Stimulated activated memory B cell treated with anti-CD40 and anti-IgM and Interleukin-4, amounts not matched to agents 10 μg/mL and 1 μg/mL and 100 μg/mL, for 72 hours (primary cell): ENCODE data around the gene MARK4.

Experiments used
- ATAC-seq: fragments of 150-1000 bp; cut with Tn5 transposase; 2 replicates; pipeline ENCODE4 v1.10.0; 2021
- H3K27ac Mint-ChIP-seq: one replicate; pipeline ENCODE4 v1.8.0; 2022; ENCODE audit warnings: mild to moderate bottlenecking, mixed read lengths
- H3K27me3 Mint-ChIP-seq: one replicate; pipeline ENCODE4 v1.8.0; 2022; ENCODE audit warnings: mixed read lengths
- H3K36me3 Mint-ChIP-seq: one replicate; pipeline ENCODE4 v1.8.0; 2022; ENCODE audit warnings: mixed read lengths
- H3K4me1 Mint-ChIP-seq: one replicate; pipeline ENCODE4 v1.8.0; 2022; ENCODE audit warnings: mixed read lengths
- H3K4me3 Mint-ChIP-seq: one replicate; pipeline ENCODE4 v1.8.0; 2022; ENCODE audit warnings: mild to moderate bottlenecking, moderate library complexity, mixed read lengths
- H3K9me3 Mint-ChIP-seq: one replicate; pipeline ENCODE4 v1.8.0; 2022; ENCODE audit warnings: mixed read lengths

The MARK4 gene

DNA sequence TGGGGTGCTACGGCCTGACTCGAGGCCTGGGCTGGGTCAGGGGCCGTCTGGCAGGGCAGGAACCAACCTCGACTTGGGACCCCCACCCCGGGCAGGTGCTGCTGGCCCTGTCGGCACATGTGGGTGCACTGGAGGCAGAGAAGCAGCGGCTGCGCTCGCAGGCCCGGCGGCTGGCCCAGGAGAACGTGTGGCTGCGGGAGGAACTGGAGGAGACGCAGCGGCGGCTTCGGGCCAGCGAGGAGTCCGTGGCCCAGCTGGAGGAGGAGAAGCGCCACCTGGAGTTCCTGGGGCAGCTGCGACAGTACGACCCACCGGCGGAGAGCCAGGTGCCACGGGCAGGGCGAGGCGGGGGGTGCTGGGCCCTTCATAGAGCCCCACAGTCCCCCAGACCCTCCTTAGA, 95.4 kb downstream of the MARK4 start:
- Mint-ChIP-seq H3K27ac (no peak overlapping the region), H3K9me3 (no peaks in the 10 kb centered on the region), H3K4me3 (no peak overlapping the region), H3K27me3 (peaks cover 35% of the 10 kb centered on the region), H3K36me3 (peaks cover 13% of the 10 kb centered on the region), H3K4me1 (no peaks in the 10 kb centered on the region)
- no peak for ATAC-seq

DNA sequence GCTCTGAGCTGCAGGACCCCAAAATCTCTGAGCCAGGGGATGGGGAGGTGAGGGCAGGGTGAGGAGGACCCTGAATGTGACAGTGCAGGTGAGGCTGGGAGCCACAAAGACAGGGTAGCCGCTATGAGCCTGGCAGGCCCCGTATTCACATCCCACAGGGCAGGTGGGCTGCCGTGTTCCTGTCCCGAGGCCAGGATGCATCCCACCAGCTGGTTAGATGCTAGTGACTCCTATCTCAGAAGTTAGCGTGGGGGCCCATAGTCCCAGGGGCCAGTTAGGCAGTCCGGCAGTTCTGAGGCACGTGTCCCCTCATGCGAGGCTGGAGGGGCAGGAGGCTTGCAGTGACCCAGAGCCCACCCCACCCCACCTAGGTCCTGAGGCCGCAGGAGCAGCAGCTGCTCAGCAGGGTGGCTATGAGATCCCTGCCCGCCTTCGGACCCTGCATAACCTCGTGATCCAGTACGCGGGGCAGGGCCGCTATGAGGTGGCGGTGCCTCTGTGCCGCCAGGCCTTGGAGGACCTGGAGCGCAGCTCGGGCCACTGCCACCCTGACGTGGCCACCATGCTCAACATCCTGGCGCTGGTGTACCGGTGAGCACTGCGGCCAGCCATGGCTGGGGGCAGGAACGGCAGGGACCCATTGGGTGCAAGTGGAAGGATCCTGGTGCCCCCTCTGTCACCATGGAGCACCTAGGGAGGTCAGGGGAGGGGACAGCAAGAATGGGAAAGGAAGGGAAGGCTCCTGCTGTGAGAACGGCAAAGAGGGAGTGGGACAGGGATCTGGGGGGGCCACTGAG, 96.7 kb downstream of the MARK4 start:
- H3K9me3 Mint-ChIP-seq = no peaks in the 10 kb centered on the region
- H3K27ac Mint-ChIP-seq = no peak overlapping the region
- H3K36me3 Mint-ChIP-seq = peaks cover 18% of the 10 kb centered on the region
- H3K27me3 Mint-ChIP-seq = peaks cover 35% of the 10 kb centered on the region
- H3K4me1 Mint-ChIP-seq = no peaks in the 10 kb centered on the region
- H3K4me3 Mint-ChIP-seq = no peak overlapping the region
- ATAC-seq = no peak

GRCh38 chr19:45348367-45349125, 97.5 kb downstream of the MARK4 start:
- peaks cover 26% of the 10 kb centered on the region for H3K36me3 Mint-ChIP-seq
- no peak overlapping the region for H3K4me3 Mint-ChIP-seq

DNA sequence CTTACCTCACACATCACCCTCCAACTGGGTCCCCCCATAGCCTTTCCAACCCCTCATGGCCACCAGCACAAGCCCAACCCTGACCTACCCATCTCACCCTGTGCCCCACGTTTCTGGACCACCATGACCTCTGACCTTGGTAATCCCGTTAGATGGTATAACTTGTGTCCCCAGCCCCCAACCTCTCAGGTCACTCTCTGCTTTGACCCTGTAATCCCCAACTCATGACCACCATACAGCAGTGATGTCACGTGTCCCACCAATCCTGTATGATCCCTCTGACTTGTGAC, 98.0 kb downstream of the MARK4 start:
- Mint-ChIP-seq H3K36me3 (peaks cover 30% of the 10 kb centered on the region), H3K4me3 (no peak overlapping the region), H3K27me3 (peaks cover 33% of the 10 kb centered on the region), H3K4me1 (no peaks in the 10 kb centered on the region), H3K9me3 (no peaks in the 10 kb centered on the region), H3K27ac (no peak overlapping the region)
- ATAC-seq = no peak

More at GRCh38 chr19:45348367-45349125, 97.5 kb downstream of the MARK4 start:
- Mint-ChIP-seq H3K9me3 (no peaks in the 10 kb centered on the region), H3K27ac (no peak overlapping the region), H3K4me1 (no peaks in the 10 kb centered on the region), H3K27me3 (peaks cover 35% of the 10 kb centered on the region)
- no peak for ATAC-seq

DNA sequence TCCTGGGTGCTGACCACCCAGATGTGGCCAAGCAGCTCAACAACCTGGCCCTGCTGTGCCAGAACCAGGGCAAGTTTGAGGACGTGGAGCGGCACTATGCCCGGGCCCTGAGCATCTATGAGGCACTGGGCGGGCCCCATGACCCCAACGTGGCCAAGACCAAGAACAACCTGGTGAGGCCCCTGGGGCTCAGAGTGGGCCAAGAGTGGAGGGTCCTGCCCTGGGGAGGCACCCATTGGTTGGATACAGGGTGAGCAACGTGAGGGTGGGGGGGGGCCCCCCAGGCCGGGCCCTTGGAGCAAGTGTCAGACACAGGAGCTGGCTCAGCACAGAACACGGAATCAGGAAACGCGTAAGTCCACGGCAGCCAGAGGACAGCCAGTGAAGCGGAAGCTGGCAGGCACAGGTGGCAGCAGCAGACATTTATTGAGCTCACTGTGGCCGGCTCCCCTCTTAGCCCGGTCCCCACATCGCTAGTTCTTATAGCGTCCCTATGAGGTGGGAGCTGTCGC, 98.4 kb downstream of the MARK4 start:
- H3K4me3 Mint-ChIP-seq = no peak overlapping the region
- H3K36me3 Mint-ChIP-seq = peaks cover 34% of the 10 kb centered on the region
- no peak overlapping the region for H3K27ac Mint-ChIP-seq
- ATAC-seq = no peak
- no peaks in the 10 kb centered on the region for H3K4me1 Mint-ChIP-seq
- H3K9me3 Mint-ChIP-seq = no peaks in the 10 kb centered on the region
- peaks cover 29% of the 10 kb centered on the region for H3K27me3 Mint-ChIP-seq

DNA sequence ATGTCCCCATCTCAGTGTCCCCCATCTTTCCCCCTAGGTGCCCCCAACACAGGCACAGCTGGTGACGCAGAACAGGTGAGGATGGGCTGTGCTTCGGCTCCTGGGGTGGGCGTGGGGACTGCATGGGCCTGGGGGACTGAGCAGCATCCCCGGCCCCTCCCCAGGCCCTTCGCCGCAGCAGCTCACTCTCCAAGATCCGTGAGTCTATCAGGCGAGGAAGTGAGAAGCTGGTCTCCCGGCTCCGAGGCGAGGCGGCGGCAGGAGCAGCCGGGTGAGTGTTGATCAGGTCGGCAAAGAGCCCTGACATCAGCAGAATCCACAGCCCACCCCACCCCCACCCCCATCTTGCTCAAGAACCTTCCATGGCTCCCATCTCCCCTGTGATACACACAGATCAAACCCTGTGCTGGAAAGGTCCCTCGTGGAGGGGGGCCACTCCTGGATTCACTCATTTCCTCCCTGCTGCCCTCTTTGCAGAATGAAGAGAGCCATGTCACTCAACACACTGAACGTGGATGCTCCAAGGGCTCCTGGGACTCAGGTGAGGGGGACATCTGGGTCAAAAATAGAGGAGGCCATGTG, 99.5 kb downstream of the MARK4 start:
- H3K9me3 Mint-ChIP-seq = no peaks in the 10 kb centered on the region
- ATAC-seq = no peak
- H3K27me3 Mint-ChIP-seq = peaks cover 18% of the 10 kb centered on the region
- no peak overlapping the region for H3K4me3 Mint-ChIP-seq
- peaks cover 39% of the 10 kb centered on the region for H3K36me3 Mint-ChIP-seq
- no peaks in the 10 kb centered on the region for H3K4me1 Mint-ChIP-seq
- H3K27ac Mint-ChIP-seq = no peak overlapping the region

DNA sequence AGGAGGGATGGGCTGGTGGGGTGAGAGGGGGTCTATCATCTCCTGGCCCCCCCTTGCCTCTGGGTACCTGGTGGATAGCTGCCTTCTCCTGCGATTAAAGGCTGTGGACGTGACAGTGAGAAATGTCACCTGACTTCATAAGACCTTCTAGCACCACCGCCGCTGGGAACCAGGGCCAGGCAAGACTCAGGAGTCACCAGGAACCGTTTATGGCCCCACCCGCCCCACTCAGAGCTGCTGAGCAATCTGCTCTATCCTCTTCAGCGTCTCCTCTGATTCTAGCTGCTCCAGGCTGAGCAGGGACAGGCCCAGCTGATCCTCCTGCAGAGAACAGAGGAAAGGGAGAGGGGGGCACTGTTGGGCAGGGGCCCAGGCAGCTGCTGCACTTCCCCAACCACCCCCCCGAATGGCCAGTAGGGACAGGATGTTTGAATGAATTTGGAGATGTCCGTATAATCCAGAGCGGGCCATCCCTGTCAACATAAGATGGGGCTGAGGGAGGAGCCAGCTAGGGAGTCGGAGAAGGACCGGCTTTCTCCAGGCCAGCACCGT, 100.4 kb downstream of the MARK4 start:
- Mint-ChIP-seq H3K9me3 (no peaks in the 10 kb centered on the region), H3K36me3 (peaks cover 46% of the 10 kb centered on the region), H3K4me1 (no peaks in the 10 kb centered on the region), H3K4me3 (no peak overlapping the region), H3K27me3 (peaks cover 9% of the 10 kb centered on the region), H3K27ac (no peak overlapping the region)
- ATAC-seq = no peak

DNA sequence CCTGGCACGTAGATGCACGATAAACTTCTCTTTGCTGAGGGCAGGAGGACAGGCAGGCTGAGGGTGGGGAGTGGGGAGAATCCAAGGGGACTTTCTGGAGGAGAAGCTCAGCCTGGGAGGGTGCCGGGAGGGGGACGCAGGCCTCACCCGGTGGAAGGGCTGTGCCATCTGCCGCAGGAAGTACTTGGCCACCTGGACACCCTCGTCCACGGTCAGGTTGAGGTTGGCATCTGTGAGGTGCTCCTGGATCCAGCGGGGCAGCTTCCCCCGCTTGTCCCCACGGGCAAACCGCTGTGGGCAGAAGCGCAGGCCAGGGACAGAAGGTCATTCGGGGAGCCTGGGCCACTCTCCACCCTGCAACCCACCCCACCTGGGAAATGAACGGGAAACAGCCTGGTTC, 101.0 kb downstream of the MARK4 start:
- Mint-ChIP-seq H3K9me3 (no peaks in the 10 kb centered on the region), H3K4me3 (no peak overlapping the region), H3K27ac (no peak overlapping the region), H3K27me3 (peaks cover 3% of the 10 kb centered on the region), H3K36me3 (peaks cover 52% of the 10 kb centered on the region), H3K4me1 (no peaks in the 10 kb centered on the region)
- ATAC-seq = no peak

DNA sequence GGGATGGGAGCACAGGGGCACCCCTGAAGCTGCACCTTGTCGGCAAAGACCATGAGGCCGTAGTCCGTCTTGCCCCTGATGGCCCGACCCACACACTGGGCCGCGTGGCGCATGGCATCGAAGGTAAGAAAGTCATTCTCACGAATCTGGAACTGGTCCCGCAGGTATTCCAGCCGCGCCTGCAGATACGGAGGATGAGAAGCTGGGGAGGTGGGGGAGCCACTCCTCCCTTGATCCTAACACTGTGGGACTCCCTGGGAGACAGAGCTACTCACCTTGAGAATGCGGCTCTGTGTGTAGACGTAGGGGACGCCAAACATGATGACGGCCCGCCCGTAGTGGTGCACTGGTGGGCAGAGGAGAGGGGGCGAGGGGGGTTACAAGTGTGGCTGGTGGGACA, 101.4 kb downstream of the MARK4 start:
- no peaks in the 10 kb centered on the region for H3K9me3 Mint-ChIP-seq
- H3K4me3 Mint-ChIP-seq = no peak overlapping the region
- no peak for ATAC-seq
- no peaks in the 10 kb centered on the region for H3K4me1 Mint-ChIP-seq
- no peaks in the 10 kb centered on the region for H3K27me3 Mint-ChIP-seq
- peaks cover 56% of the 10 kb centered on the region for H3K36me3 Mint-ChIP-seq
- no peak overlapping the region for H3K27ac Mint-ChIP-seq

GRCh38 chr19:45352914-45353796, 102.1 kb downstream of the MARK4 start:
- H3K9me3 Mint-ChIP-seq = no peaks in the 10 kb centered on the region
- peaks cover 63% of the 10 kb centered on the region for H3K36me3 Mint-ChIP-seq
- no peak overlapping the region for H3K4me3 Mint-ChIP-seq
- ATAC-seq = no peak
- no peaks in the 10 kb centered on the region for H3K27me3 Mint-ChIP-seq
- H3K4me1 Mint-ChIP-seq = no peaks in the 10 kb centered on the region
- H3K27ac Mint-ChIP-seq = no peak overlapping the region

DNA sequence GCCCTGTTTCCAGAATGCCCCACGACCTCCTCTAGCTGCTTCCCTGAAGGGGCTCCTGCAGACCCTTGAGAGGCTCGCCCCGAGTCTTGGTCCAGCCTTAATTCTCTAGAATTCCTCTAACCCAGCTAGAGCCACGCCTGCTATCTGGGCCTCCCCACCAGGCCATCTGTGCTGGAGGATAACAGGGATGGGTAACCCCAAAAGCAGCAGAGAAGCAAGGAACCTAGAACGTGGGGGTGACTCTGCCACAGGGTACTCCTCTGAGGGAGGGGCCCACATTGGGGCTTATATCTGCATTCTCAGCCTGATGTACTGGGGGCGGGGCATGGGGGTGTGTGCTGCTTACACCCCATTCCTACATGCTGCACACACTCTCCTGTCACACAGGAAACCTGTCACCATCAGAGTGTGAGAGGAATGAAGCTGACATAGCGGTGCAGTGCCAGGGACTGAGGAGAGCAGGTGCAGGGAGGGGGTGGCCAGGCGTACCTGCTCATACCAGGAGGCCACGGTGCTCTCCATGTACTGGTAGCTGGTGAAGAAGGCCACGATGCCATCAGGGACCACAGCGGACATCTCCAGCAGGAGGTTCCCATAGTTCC, 103.3 kb downstream of the MARK4 start:
- no peak for ATAC-seq
- no peak overlapping the region for H3K4me3 Mint-ChIP-seq
- no peaks in the 10 kb centered on the region for H3K9me3 Mint-ChIP-seq
- no peaks in the 10 kb centered on the region for H3K4me1 Mint-ChIP-seq
- H3K27me3 Mint-ChIP-seq = no peaks in the 10 kb centered on the region
- no peak overlapping the region for H3K27ac Mint-ChIP-seq
- peaks cover 73% of the 10 kb centered on the region for H3K36me3 Mint-ChIP-seq
